Stimulated activated CD8-positive, alpha-beta memory T cell treated with anti-CD3 and anti-CD28 coated beads, Interleukin-12 subunit alpha, Interleukin-12 subunit beta, amount 100 ng/mL, for 1 hour (primary cell): ENCODE results near the gene PRKCB.
A peak's percentile ranks its signal among the peaks of the same experiment; 100 is the strongest.

ENCODE experiments used
- DNase-seq: peaks from one replicate; pipeline ENCODE4 v3.0.0-alpha.2; 2020; ENCODE audit warnings: low read depth

PRKCB gene

GRCh38 chr16:24253192-24253591 is 417.4 kb downstream of the PRKCB start:
- DNase-seq, result peak; percentile 13

- DNase-seq, result peak; percentile 12
Observed at GRCh38 chr16:24255456-24256371, 419.9 kb downstream of the PRKCB start, which contains the start of gene CACNG3. CACNG3 (plus strand) TSS chr16:24256335; CDS start chr16:24256755, 420 bp downstream.

GRCh38 chr16:24257958-24258357 is 422.2 kb downstream of the PRKCB start:
- DNase-seq, result no peak

- no peak for DNase-seq
Observed at GRCh38 chr16:24258791-24259190, 423.0 kb downstream of the PRKCB start.

GRCh38 chr16:24262816-24263215 is 427.0 kb downstream of the PRKCB start:
- no peak for DNase-seq
